ENCODE results near the gene PPP1R1B. TPM values are rescaled to one million over a fixed set of nuclear protein-coding genes. Genes with fewer than 3 reads are reported as not detected.

The PPP1R1B gene
- total RNA-seq, 1 donor, result not detected

- DNase-seq (ENCODE audit: low read depth in 2 of 3, low spot score in 2 of 3), result no peak
Measured at GRCh38 chr17:39600288-39600996, 26.3 kb upstream of the PPP1R1B start.

GRCh38 chr17:39600997-39601597 is 25.7 kb upstream of the PPP1R1B start:
- no peak for DNase-seq (ENCODE audit: low read depth in 2 of 3, low spot score in 2 of 3)

- DNase-seq (ENCODE audit: low read depth in 2 of 3, low spot score in 2 of 3), result no peak
Measured at GRCh38 chr17:39601758-39602532, 24.8 kb upstream of the PPP1R1B start.

- no peak for DNase-seq (ENCODE audit: low read depth in 2 of 3, low spot score in 2 of 3)
Measured at GRCh38 chr17:39602533-39603303, 24.0 kb upstream of the PPP1R1B start.

- DNase-seq (ENCODE audit: low read depth in 2 of 3, low spot score in 2 of 3), result no peak
Measured at GRCh38 chr17:39603304-39604016, 23.3 kb upstream of the PPP1R1B start.

- no peak for DNase-seq (ENCODE audit: low read depth in 2 of 3, low spot score in 2 of 3)
Measured at GRCh38 chr17:39604911-39605491, 21.8 kb upstream of the PPP1R1B start.

- DNase-seq (ENCODE audit: low read depth in 2 of 3, low spot score in 2 of 3), result no peak
Measured at GRCh38 chr17:39605492-39606433, 21.0 kb upstream of the PPP1R1B start.

- no peak for DNase-seq (ENCODE audit: low read depth in 2 of 3, low spot score in 2 of 3)
Measured at GRCh38 chr17:39606434-39607056, 20.2 kb upstream of the PPP1R1B start.

- DNase-seq (ENCODE audit: low read depth in 2 of 3, low spot score in 2 of 3), result no peak
Measured at GRCh38 chr17:39607057-39607850, 19.5 kb upstream of the PPP1R1B start.

- no peak for DNase-seq (ENCODE audit: low read depth in 2 of 3, low spot score in 2 of 3)
Measured at GRCh38 chr17:39607851-39608130, 19.0 kb upstream of the PPP1R1B start, which contains the start of gene NEUROD2. Gene NEUROD2 (minus strand): TSS chr17:39607920. CDS start chr17:39606599, 1,321 bp downstream.

- DNase-seq (ENCODE audit: low read depth in 2 of 3, low spot score in 2 of 3), result no peak
Measured at GRCh38 chr17:39608142-39608981, 18.4 kb upstream of the PPP1R1B start.

- DNase-seq (ENCODE audit: low read depth in 2 of 3, low spot score in 2 of 3), result no peak
Measured at GRCh38 chr17:39609416-39610025, 17.2 kb upstream of the PPP1R1B start.

- DNase-seq (ENCODE audit: low read depth in 2 of 3, low spot score in 2 of 3), result no peak
Measured at GRCh38 chr17:39611401-39612112, 15.2 kb upstream of the PPP1R1B start.

- DNase-seq (ENCODE audit: low read depth in 2 of 3, low spot score in 2 of 3), result no peak
Measured at GRCh38 chr17:39612291-39612894, 14.4 kb upstream of the PPP1R1B start.

- DNase-seq (ENCODE audit: low read depth in 2 of 3, low spot score in 2 of 3), result no peak
Measured at GRCh38 chr17:39612935-39613464, 13.8 kb upstream of the PPP1R1B start.

Data from hematopoietic multipotent progenitor cell (in vitro differentiated cells).